Panc1 (cell line): ENCODE results near the gene KLF6. TPM values are rescaled to one million over a fixed set of nuclear protein-coding genes. Genes with fewer than 3 reads are reported as not detected.

Experiments
- ATAC-seq: fragments of 200-7000 bp; cut with Tn5 transposase; 2 replicates; pipeline ENCODE4 v1.9.1; 2020; ENCODE audit warnings: mild to moderate bottlenecking, moderate library complexity
- BruUV-seq: library from RNA; stranded (reverse); fragments of 400-500 nt; replicated peaks from 2 replicates; lab custom pipeline; 2021; lab: Mats Ljungman, UMichigan
- CTCF ChIA-PET: fragments of 300-600 bp; sonication (Branson Sonifier 250); formaldehyde crosslinking; loops from one replicate; lab custom pipeline; 2022; ENCODE audit warnings: antibody characterized with exemption; lab: Charles Lee
- POLR2A ChIA-PET: fragments of 300-600 bp; sonication (Branson Sonifier 250); formaldehyde crosslinking; loops from one replicate; lab custom pipeline; 2022; ENCODE audit warnings: antibody characterized with exemption; lab: Charles Lee
- DNase-seq: peaks from one replicate; pipeline ENCODE4 v3.0.0-alpha.2; 2010; ENCODE audit warnings: low read depth, low spot score
- H3K27ac ChIP-seq: 2 replicates; pipeline ENCODE4 v1.5.1; 2011; ENCODE audit warnings: mild to moderate bottlenecking, low read length, inconsistent platforms
- H3K27me3 ChIP-seq: fragments of 200-500 bp; sonication (Bioruptor generic); 2 replicates; pipeline ENCODE4 v1.6.0; 2014; ENCODE audit warnings: low read length, inconsistent platforms; ENCODE audit not compliant: control insufficient read depth, insufficient read depth
- H3K36me3 ChIP-seq: fragments of 200-500 bp; sonication (Bioruptor generic); 2 replicates; pipeline ENCODE4 v1.5.1; 2014; ENCODE audit warnings: inconsistent platforms, mild to moderate bottlenecking, low read length, moderate library complexity; ENCODE audit not compliant: control insufficient read depth, insufficient read depth
- H3K4me1 ChIP-seq: 2 replicates; pipeline ENCODE4 v1.5.1; 2011; ENCODE audit warnings: inconsistent platforms, mild to moderate bottlenecking, low read length, moderate library complexity; ENCODE audit not compliant: control insufficient read depth, insufficient read depth
- H3K4me3 ChIP-seq, 2 experiments: 2 replicates each; pipeline ENCODE4 v1.5.1; 2011 to 2012; ENCODE audit warnings: low read depth in 2 of 2, low read length in 2 of 2, mild to moderate bottlenecking in 2 of 2, inconsistent platforms in 1 of 2, moderate library complexity in 1 of 2
- H3K9me3 ChIP-seq: fragments of 200-500 bp; sonication (Bioruptor generic); 2 replicates; pipeline ENCODE4 v1.5.1; 2014; ENCODE audit warnings: low read depth, mild to moderate bottlenecking, inconsistent platforms, low read length, moderate library complexity; ENCODE audit not compliant: control insufficient read depth, insufficient read depth
- CTCF ChIP-seq: fragments of 450-650 bp; IDR thresholded peaks from 2 replicates; pipeline ENCODE4 v1.5.1; 2017; ENCODE audit warnings: mild to moderate bottlenecking
- POLR2AphosphoS5 ChIP-seq: IDR thresholded peaks from 2 replicates; pipeline ENCODE4 v1.6.1; 2012; ENCODE audit warnings: mild to moderate bottlenecking, low read depth, low read length, moderate library complexity
- REST ChIP-seq, 2 experiments: IDR thresholded peaks; 2 replicates each; pipeline ENCODE4 v1.6.1; 2011 to 2012; ENCODE audit warnings: low read depth in 2 of 2, control low read depth in 1 of 2, low read length in 1 of 2, mild to moderate bottlenecking in 1 of 2, moderate library complexity in 1 of 2; ENCODE audit not compliant: insufficient read depth in 1 of 2
- SIN3A ChIP-seq: IDR thresholded peaks from 2 replicates; pipeline ENCODE4 v1.6.1; 2012; ENCODE audit warnings: low read depth, mild to moderate bottlenecking, low read length, moderate library complexity, borderline replicate concordance; ENCODE audit not compliant: insufficient read depth
- TCF7L2 ChIP-seq: IDR thresholded peaks from 2 replicates; pipeline ENCODE4 v1.6.1; 2011; ENCODE audit warnings: mild to moderate bottlenecking, low read depth, low read length, inconsistent platforms
- in situ Hi-C: cut with HindIII; loops from 2 replicates; pipeline ENCODE4 v1.10.0; 2016; ENCODE audit warnings: low sequenced_read_pairs, low pct_unique_long_range_greater_than_20kb
- intact Hi-C: fragments of 100-400 bp; cut with micrococcal nuclease; formaldehyde crosslinking; loops from one replicate; pipeline ENCODE4 v1.10.0; 2022; ENCODE audit not compliant: unreplicated experiment
- total RNA-seq: library from RNA; stranded (reverse); gene quantifications from one replicate; pipeline ENCODE4 v1.2.1, GENCODE V29; 2021; ENCODE audit not compliant: unreplicated experiment

Gene KLF6
- total RNA-seq, 1 experiment from 2014 or later, result 177 TPM

DNA sequence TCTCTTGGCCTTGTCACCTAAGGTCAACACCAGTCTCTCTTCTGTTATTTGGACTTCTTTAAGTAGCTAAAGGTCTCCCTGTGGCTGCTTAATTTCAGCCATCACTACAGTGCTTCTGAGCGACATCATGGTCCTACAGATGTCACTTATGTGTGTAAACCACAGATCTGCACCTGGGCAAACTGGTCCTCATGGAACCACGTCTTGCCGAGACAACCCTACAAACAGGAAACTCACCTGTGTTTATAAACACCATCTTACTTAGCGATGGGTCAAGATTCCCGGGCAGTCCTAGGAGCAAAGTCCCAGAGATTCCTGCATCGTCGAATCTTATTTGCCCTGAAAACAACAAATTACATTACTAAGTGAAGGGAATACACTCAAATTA is 27.8 kb downstream of the KLF6 start:
- Histone ChIP-seq H3K36me3 (no peaks in the 10 kb centered on the region), H3K27ac (peak overlapping the region; percentile 88), H3K4me1 (peaks cover 51% of the 10 kb centered on the region), H3K9me3 (no peaks in the 10 kb centered on the region), H3K27me3 (no peaks in the 10 kb centered on the region), H3K4me3 (no peak overlapping the region)
- no TSS peak for BruUV-seq
- no peak for ATAC-seq
- no peak for DNase-seq
- in situ Hi-C loops (no loop called here), intact Hi-C loops (no loop called here)
- ChIA-PET POLR2A (no interaction called here), CTCF (no interaction called here)
- TF ChIP-seq TCF7L2 (no peak), CTCF (no peak), REST (IDR thresholded peaks at IDR 0.05; ENCODE audit: insufficient read depth in 1 of 2, low read depth in 2 of 2, low read length in 1 of 2) (no peak), SIN3A (no peak), POLR2AphosphoS5 (no peak)

- H3K36me3 ChIP-seq, result no peaks in the 10 kb centered on the region
- DNase-seq (no peak), ATAC-seq (no peak)
- CTCF ChIA-PET, result no interaction called here
- H3K4me1 ChIP-seq, result peaks cover 42% of the 10 kb centered on the region
- H3K27ac ChIP-seq, result peak overlapping the region; percentile 88
- in situ Hi-C loops (no loop called here), intact Hi-C loops (no loop called here)
- no peaks in the 10 kb centered on the region for H3K9me3 ChIP-seq
- H3K27me3 ChIP-seq, result no peaks in the 10 kb centered on the region
- no peak overlapping the region for H3K4me3 ChIP-seq
- POLR2A ChIA-PET, result no interaction called here
- BruUV-seq, result no TSS peak
- TF ChIP-seq REST (IDR thresholded peaks at IDR 0.05; ENCODE audit: insufficient read depth in 1 of 2, low read depth in 2 of 2, low read length in 1 of 2) (no peak), SIN3A (no peak), TCF7L2 (no peak), POLR2AphosphoS5 (no peak)
These were observed 28.7 kb downstream of the KLF6 start for GRCh38 chr10:3756360-3756740.
